ENCODE measurements around the gene TMTC2. TPM values are rescaled to one million over a fixed set of nuclear protein-coding genes. Genes with fewer than 3 reads are reported as not detected.
"Not testable (repeated sequence)": the region's sequence is repeated elsewhere in the genome, so short reads cannot be mapped to it uniquely, and the experiment has no call there.

Gene TMTC2
- total RNA-seq, 1 donor from 2014 or later: 7.6 TPM

GRCh38 chr12:82838827-82839226 lies 152.1 kb downstream of the TMTC2 start:
- no peak for TF ChIP-seq CTCF (IDR thresholded peaks at IDR 0.05; ENCODE audit: insufficient read depth, low read length, poor library complexity, severe bottlenecking)
- Histone ChIP-seq H3K27me3 (ENCODE audit: control insufficient read depth, insufficient read depth, low read length) (no peaks in the 10 kb centered on the region), H3K4me3 (ENCODE audit: low read depth, low read length) (no peak overlapping the region), H3K36me3 (ENCODE audit: control insufficient read depth, insufficient read depth, low read length) (no peaks in the 10 kb centered on the region)
- no peak for DNase-seq (ENCODE audit: low read depth)

DNA sequence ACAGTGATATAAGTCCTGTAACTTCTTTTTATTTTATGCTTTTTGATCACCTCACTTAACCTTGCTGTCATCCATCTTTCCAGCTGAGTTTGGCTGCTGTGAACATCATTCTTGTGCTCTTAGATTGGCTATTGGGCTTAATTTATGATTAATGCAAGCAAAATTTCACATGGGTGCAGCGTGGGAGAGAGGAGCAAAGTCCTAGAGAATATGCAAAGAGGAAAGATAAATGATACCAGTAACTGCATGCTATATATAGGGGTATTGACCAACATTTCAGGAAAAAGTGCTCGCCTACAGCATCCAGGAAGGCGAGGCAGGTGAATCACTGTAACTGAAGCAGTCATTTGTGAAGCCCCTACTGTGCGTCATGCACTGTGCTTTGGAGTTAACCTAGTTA lies 153.1 kb downstream of the TMTC2 start:
- Histone ChIP-seq H3K36me3 (ENCODE audit: control insufficient read depth, insufficient read depth, low read length) (no peaks in the 10 kb centered on the region), H3K4me3 (ENCODE audit: low read depth, low read length) (no peak overlapping the region), H3K27me3 (ENCODE audit: control insufficient read depth, insufficient read depth, low read length) (no peaks in the 10 kb centered on the region)
- DNase-seq (ENCODE audit: low read depth): no peak
- TF ChIP-seq CTCF (IDR thresholded peaks at IDR 0.05; ENCODE audit: insufficient read depth, low read length, poor library complexity, severe bottlenecking): no peak

DNA sequence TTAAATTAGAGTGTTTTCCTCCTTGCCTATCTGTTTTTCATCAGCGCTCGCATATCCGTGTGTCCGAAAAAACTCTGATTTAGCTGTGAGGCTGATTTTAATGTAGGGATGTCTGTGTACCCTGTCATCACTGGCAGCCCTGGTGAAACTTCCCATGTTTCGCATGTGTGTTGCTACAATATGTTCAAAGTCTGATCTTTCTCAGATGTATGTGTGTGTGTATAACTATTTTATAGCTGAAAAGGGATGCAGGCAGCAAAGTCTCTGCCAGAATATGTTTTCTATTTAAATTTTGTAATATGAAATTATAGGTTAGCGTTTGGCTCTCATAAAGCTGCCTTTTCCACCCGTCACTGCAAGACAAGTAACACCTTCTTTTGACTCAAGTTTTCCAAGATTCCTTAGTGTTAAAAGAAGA lies 154.8 kb downstream of the TMTC2 start:
- no peak overlapping the region for H3K4me3 ChIP-seq (ENCODE audit: low read depth, low read length)
- DNase-seq (ENCODE audit: low read depth): no peak
- H3K27me3 ChIP-seq (ENCODE audit: control insufficient read depth, insufficient read depth, low read length): no peaks in the 10 kb centered on the region
- no peak for TF ChIP-seq CTCF (IDR thresholded peaks at IDR 0.05; ENCODE audit: insufficient read depth, low read length, poor library complexity, severe bottlenecking)
- no peaks in the 10 kb centered on the region for H3K36me3 ChIP-seq (ENCODE audit: control insufficient read depth, insufficient read depth, low read length)

- no peak for DNase-seq (ENCODE audit: low read depth)
- Histone ChIP-seq H3K27me3 (ENCODE audit: control insufficient read depth, insufficient read depth, low read length) (no peaks in the 10 kb centered on the region), H3K36me3 (ENCODE audit: control insufficient read depth, insufficient read depth, low read length) (no peaks in the 10 kb centered on the region), H3K4me3 (ENCODE audit: low read depth, low read length) (no peak overlapping the region)
- TF ChIP-seq CTCF (IDR thresholded peaks at IDR 0.05; ENCODE audit: insufficient read depth, low read length, poor library complexity, severe bottlenecking): no peak
These were observed 155.8 kb downstream of the TMTC2 start for GRCh38 chr12:82842480-82842879.

GRCh38 chr12:82845076-82845475 lies 158.4 kb downstream of the TMTC2 start:
- not testable (repeated sequence) for H3K36me3 ChIP-seq (ENCODE audit: control insufficient read depth, insufficient read depth, low read length); H3K27me3 ChIP-seq (ENCODE audit: control insufficient read depth, insufficient read depth, low read length); DNase-seq (ENCODE audit: low read depth); H3K4me3 ChIP-seq (ENCODE audit: low read depth, low read length)

DNA sequence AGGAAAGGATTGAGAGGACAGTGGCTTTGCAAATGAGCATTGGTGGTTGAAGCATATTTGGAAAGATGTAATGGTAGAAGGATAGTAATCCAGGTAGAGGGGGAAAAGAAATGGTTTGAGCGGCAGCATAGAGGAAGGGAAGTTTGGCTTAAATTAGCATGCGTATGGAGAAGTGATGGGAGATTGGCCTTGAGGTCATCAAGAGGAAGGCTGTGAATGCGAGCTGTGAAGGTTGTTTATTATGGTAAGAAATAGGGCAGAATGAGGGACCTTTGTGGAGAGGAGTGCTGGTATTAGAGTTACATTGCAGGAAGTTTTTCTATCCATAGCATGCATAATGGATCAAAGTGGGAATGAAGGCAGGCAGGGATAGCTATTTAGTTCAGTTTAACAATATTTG lies 162.1 kb downstream of the TMTC2 start:
- no peaks in the 10 kb centered on the region for H3K36me3 ChIP-seq (ENCODE audit: control insufficient read depth, insufficient read depth, low read length)
- no peak for TF ChIP-seq CTCF (IDR thresholded peaks at IDR 0.05; ENCODE audit: insufficient read depth, low read length, poor library complexity, severe bottlenecking)
- no peaks in the 10 kb centered on the region for H3K27me3 ChIP-seq (ENCODE audit: control insufficient read depth, insufficient read depth, low read length)

More for the DNA sequence above, 162.1 kb downstream of the TMTC2 start:
- DNase-seq (ENCODE audit: low read depth): no peak
- H3K4me3 ChIP-seq (ENCODE audit: low read depth, low read length): no peak overlapping the region

Measured in kidney epithelial cell (primary cell).